ENCODE measurements around the gene SIRPB2. TPM values are rescaled to one million over a fixed set of nuclear protein-coding genes. Genes with fewer than 3 reads are reported as not detected.

SIRPB2 gene
- not detected for total RNA-seq
- polyA plus RNA-seq (2013, experiment 1 of 2) = not detected
- polyA plus RNA-seq (2013, experiment 2 of 2) = not detected
- long read RNA-seq, experiment 1 = 0 reads
- long read RNA-seq, experiment 2 = 0 reads
- long read RNA-seq, experiment 3 = 0 reads
- long read RNA-seq, experiment 4 = 0 reads

GRCh38 chr20:1491281-1491840 is at the start of gene SIRPB2:
Gene SIRPB2 (minus strand): TSS chr20:1491420. CDS start chr20:1491359, 61 bp downstream.
- Mint-ChIP-seq H3K36me3 (ENCODE audit: low read depth) (no peaks in the 10 kb centered on the region), H3K4me3 (no peak within 1 kb of the TSS), H3K27ac (no peak within 1 kb of the TSS), H3K4me1 (no peaks in the 10 kb centered on the region), H3K9me3 (no peaks in the 10 kb centered on the region), H3K27me3 (ENCODE audit: insufficient read depth) (peaks cover 35% of the 10 kb centered on the region)
- H3K9ac ChIP-seq (ENCODE audit: extremely low read depth, low read length, poor library complexity, severe bottlenecking) = no peak within 1 kb of the TSS
- H3K27ac ChIP-seq (ENCODE audit: low read depth, low read length) = no peak within 1 kb of the TSS
- H3K4me3 ChIP-seq (ENCODE audit: low read length) = no peak within 1 kb of the TSS
- TF ChIP-seq CTCF (conservative IDR thresholded peaks at IDR 0.05) = no peak
- H3K9me3 ChIP-seq (ENCODE audit: control insufficient read depth, low read length) = peaks cover 9% of the 10 kb centered on the region
- H3K4me1 ChIP-seq (ENCODE audit: control insufficient read depth, insufficient read depth, low read length) = no peaks in the 10 kb centered on the region
- DNase-seq = no peak
- no peaks in the 10 kb centered on the region for H3K36me3 ChIP-seq (ENCODE audit: control insufficient read depth, insufficient read depth, low read length)
- 88 to 92% methylated on average over 4 to 11 of the region's 11 CpGs for WGBS, 2 experiments (ENCODE audit: insufficient coverage in 1 of 2, insufficient read length in 1 of 2)
- peaks cover 14% of the 10 kb centered on the region for H3K27me3 ChIP-seq (ENCODE audit: control insufficient read depth, insufficient read depth, low read length, poor library complexity, severe bottlenecking)

GRCh38 chr20:1539816-1540419 is 48.7 kb upstream of the SIRPB2 start:
- no peaks in the 10 kb centered on the region for H3K4me1 ChIP-seq (ENCODE audit: control insufficient read depth, insufficient read depth, low read length)
- H3K9ac ChIP-seq (ENCODE audit: extremely low read depth, low read length, poor library complexity, severe bottlenecking) = no peak overlapping the region
- no peak overlapping the region for H3K4me3 ChIP-seq (ENCODE audit: low read length)
- Mint-ChIP-seq H3K27ac (no peak overlapping the region), H3K27me3 (ENCODE audit: insufficient read depth) (peaks cover 9% of the 10 kb centered on the region), H3K9me3 (no peaks in the 10 kb centered on the region), H3K4me3 (no peak overlapping the region), H3K36me3 (ENCODE audit: low read depth) (no peaks in the 10 kb centered on the region), H3K4me1 (no peaks in the 10 kb centered on the region)
- no peak for TF ChIP-seq CTCF (conservative IDR thresholded peaks at IDR 0.05)
- 60 to 79% methylated on average over 1 of the region's 1 CpG for WGBS, 2 experiments (ENCODE audit: insufficient coverage in 1 of 2, insufficient read length in 1 of 2)
- H3K27me3 ChIP-seq (ENCODE audit: control insufficient read depth, insufficient read depth, low read length, poor library complexity, severe bottlenecking) = no peaks in the 10 kb centered on the region
- no peak for DNase-seq
- H3K9me3 ChIP-seq (ENCODE audit: control insufficient read depth, low read length) = no peaks in the 10 kb centered on the region
- no peaks in the 10 kb centered on the region for H3K36me3 ChIP-seq (ENCODE audit: control insufficient read depth, insufficient read depth, low read length)
- H3K27ac ChIP-seq (ENCODE audit: low read depth, low read length) = no peak overlapping the region

- H3K27me3 Mint-ChIP-seq (ENCODE audit: insufficient read depth) = peaks cover 9% of the 10 kb centered on the region
- H3K4me3 ChIP-seq (ENCODE audit: low read length) = no peak overlapping the region
- H3K9me3 ChIP-seq (ENCODE audit: control insufficient read depth, low read length) = no peaks in the 10 kb centered on the region
- no peak overlapping the region for H3K27ac Mint-ChIP-seq
- no peak for DNase-seq
- no peaks in the 10 kb centered on the region for H3K36me3 Mint-ChIP-seq (ENCODE audit: low read depth)
- TF ChIP-seq CTCF (conservative IDR thresholded peaks at IDR 0.05) = no peak
- no peak overlapping the region for H3K27ac ChIP-seq (ENCODE audit: low read depth, low read length)
- H3K4me3 Mint-ChIP-seq = no peak overlapping the region
- no peaks in the 10 kb centered on the region for H3K4me1 Mint-ChIP-seq
- H3K36me3 ChIP-seq (ENCODE audit: control insufficient read depth, insufficient read depth, low read length) = no peaks in the 10 kb centered on the region
- H3K27me3 ChIP-seq (ENCODE audit: control insufficient read depth, insufficient read depth, low read length, poor library complexity, severe bottlenecking) = no peaks in the 10 kb centered on the region
- H3K4me1 ChIP-seq (ENCODE audit: control insufficient read depth, insufficient read depth, low read length) = no peaks in the 10 kb centered on the region
- no peaks in the 10 kb centered on the region for H3K9me3 Mint-ChIP-seq
- no peak overlapping the region for H3K9ac ChIP-seq (ENCODE audit: extremely low read depth, low read length, poor library complexity, severe bottlenecking)
Observed at GRCh38 chr20:1538655-1539054, 47.4 kb upstream of the SIRPB2 start.
